Testis (tissue), 3 donors: Measurements from ENCODE around the gene PRRG4. TPM values are rescaled to one million over a fixed set of nuclear protein-coding genes. Genes with fewer than 3 reads are reported as not detected.
A peak's percentile ranks its signal among the peaks of the same experiment; 100 is the strongest.

ENCODE experiments used
- DNase-seq: peaks from one replicate; pipeline ENCODE4 v3.0.0-alpha.2; 2019
- H3K27ac ChIP-seq, 2 donors: fragments of 200-600 bp; sonication (generic); one replicate each; pipeline ENCODE4 v1.5.1; 2019
- H3K27me3 ChIP-seq: fragments of 200-600 bp; sonication (generic); one replicate; pipeline ENCODE4 v1.5.1; 2019
- H3K36me3 ChIP-seq: fragments of 200-600 bp; sonication (generic); one replicate; pipeline ENCODE4 v1.5.1; 2017; ENCODE audit warnings: low read depth; ENCODE audit errors: missing control alignments
- H3K4me1 ChIP-seq: fragments of 200-600 bp; sonication (generic); one replicate; pipeline ENCODE4 v1.5.1; 2019
- H3K4me3 ChIP-seq, 2 donors: fragments of 200-600 bp; sonication (generic); one replicate each; pipeline ENCODE4 v1.5.1; 2017 to 2019
- H3K9me3 ChIP-seq: fragments of 200-600 bp; sonication (generic); one replicate; pipeline ENCODE4 v1.5.1; 2017
- POLR2A ChIP-seq: fragments of 450-650 bp; IDR thresholded peaks from one replicate; pipeline ENCODE4 v1.6.1; 2017; ENCODE audit warnings: antibody characterized with exemption, mild to moderate bottlenecking, moderate library complexity
- WGBS, 2 donors: methylation state at CpG; one replicate each; pipeline ENCODE4 v1.1.5; 2018; 5-methylcytosine and 5-hydroxymethylcytosine counted together
- intact Hi-C: fragments of 100-400 bp; cut with DNase I; formaldehyde crosslinking; loops from one replicate; pipeline ENCODE4 v1.15.1; 2023; ENCODE audit warnings: low total_unique reads
- polyA plus RNA-seq: library from polyadenylated mRNA; stranded (reverse); fragments of 350-450 nt; fragmentation: Illumina TruSeq; extraction: RNeasy Lipid Tissue Mini Kit (QIAGEN cat#74804); gene quantifications from one replicate; pipeline ENCODE4 v1.2.3, GENCODE V29; 2014; ENCODE audit warnings: low read depth, low replicate concordance; ENCODE audit not compliant: insufficient read depth
- total RNA-seq, 2 donors: library from RNA; depleted of rRNA; stranded (reverse); fragments of >200 nt; gene quantifications; one replicate each; pipeline ENCODE4 v1.2.3, GENCODE V29; 2016
- TF ChIP-seq, protein P1 (sequence below), 3 experiments: fragments of 450-650 bp in 2 of 3; fragments of 200-600 bp in 1 of 3; sonication (generic) in 1 of 3; IDR thresholded peaks; one replicate each; pipeline ENCODE4 v1.5.1; 2016 to 2019; ENCODE audit warnings: antibody characterized with exemption in 3 of 3, mild to moderate bottlenecking in 2 of 3, moderate library complexity in 1 of 3

Gene PRRG4
- total and polyA plus RNA-seq, 3 donors from 2014 or later, result 0.93 to 1.1 (median 1.0) TPM

DNA sequence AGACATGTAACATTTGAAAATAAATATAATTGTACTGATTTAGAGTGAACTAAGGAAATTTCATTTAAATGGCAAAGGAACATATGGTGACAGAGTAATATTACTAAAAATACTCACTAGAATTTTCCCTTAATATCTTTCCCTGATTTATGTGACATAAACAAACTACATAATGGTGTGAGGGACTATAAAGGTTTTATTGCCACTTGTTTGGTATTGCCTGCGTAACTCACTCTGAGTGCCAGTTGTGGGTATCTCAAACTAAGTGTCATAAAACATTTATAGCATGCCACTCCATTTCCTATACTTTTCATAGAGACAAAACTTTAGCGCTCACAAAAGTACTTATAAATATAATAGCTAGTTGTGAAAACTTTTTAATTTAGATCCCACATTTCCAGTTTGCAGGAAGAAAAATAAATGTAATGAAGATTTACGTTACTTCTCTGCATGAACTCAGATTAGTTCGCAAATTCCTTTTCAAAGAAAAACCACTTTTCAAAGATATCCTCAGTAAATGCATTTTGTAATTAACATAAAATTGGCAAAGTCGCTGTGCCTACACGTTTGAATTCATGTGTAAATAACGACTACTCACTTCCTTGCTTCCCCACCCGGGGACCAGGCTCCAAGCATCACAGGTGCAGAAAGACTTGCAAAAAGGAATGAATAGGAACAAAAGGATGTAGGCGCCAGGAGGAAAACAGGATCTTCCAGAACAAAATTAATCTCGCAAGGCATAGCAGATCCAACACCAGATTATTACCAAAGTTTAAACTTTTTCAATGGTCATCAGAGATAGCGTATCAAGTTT, 61.3 kb downstream of the PRRG4 start:
- no peak overlapping the region for H3K27ac ChIP-seq
- no peaks in the 10 kb centered on the region for H3K36me3 ChIP-seq
- no peaks in the 10 kb centered on the region for H3K27me3 ChIP-seq
- DNase-seq, result no peak
- TF ChIP-seq POLR2A, result no peak
- TF ChIP-seq, protein P1, sequence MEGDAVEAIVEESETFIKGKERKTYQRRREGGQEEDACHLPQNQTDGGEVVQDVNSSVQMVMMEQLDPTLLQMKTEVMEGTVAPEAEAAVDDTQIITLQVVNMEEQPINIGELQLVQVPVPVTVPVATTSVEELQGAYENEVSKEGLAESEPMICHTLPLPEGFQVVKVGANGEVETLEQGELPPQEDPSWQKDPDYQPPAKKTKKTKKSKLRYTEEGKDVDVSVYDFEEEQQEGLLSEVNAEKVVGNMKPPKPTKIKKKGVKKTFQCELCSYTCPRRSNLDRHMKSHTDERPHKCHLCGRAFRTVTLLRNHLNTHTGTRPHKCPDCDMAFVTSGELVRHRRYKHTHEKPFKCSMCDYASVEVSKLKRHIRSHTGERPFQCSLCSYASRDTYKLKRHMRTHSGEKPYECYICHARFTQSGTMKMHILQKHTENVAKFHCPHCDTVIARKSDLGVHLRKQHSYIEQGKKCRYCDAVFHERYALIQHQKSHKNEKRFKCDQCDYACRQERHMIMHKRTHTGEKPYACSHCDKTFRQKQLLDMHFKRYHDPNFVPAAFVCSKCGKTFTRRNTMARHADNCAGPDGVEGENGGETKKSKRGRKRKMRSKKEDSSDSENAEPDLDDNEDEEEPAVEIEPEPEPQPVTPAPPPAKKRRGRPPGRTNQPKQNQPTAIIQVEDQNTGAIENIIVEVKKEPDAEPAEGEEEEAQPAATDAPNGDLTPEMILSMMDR (IDR thresholded peaks at IDR 0.05), result no peak
- 51 to 67% methylated on average over 11 of the region's 11 CpGs for WGBS, 2 donors
- H3K4me1 ChIP-seq, result no peaks in the 10 kb centered on the region
- H3K9me3 ChIP-seq, result no peaks in the 10 kb centered on the region
- intact Hi-C loops, result no loop called here
- no peak overlapping the region for H3K4me3 ChIP-seq

DNA sequence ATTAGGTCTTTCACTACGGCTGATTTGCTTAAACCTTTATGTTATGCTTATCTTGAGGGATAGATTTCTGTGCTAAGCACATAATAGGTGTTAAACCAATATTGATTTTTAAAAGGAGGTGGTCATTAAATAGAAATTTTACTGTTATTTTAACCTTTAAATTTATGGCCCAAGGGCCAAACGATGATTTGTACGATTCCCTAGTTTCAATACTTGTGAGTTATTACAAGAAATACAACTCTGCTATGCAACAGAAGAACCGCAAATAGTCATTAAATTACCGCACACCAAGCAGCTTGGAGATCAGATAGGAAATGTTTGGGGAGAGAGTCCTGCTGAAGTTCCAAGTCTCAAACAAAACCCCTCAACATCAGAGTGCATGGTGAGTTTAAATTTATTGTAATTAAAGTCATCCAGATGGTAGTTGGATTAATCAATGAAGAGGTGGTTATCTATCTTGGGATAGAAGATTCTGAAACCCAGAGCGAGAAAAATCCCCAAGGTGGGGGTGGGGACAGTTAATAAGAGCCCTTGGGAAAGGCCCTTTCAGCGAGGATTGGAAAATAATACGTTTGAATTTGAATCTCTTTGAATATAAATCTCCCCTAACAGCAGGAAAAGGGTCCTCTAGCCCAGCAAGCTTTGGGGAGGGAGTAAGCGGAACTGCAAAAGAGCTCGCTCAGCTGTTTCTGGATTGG, 62.1 kb downstream of the PRRG4 start:
- DNase-seq, result peak; percentile 46
- no peaks in the 10 kb centered on the region for H3K36me3 ChIP-seq
- H3K4me3 ChIP-seq, result peak overlapping the region; percentile 84 to 86
- H3K9me3 ChIP-seq, result no peaks in the 10 kb centered on the region
- TF ChIP-seq, protein P1 (IDR thresholded peaks at IDR 0.05), result no peak
- no peak for TF ChIP-seq POLR2A
- H3K27ac ChIP-seq, result peak overlapping the region; percentile 63 to 96
- 9 to 10% methylated on average over 10 of the region's 10 CpGs for WGBS, 2 donors
- H3K4me1 ChIP-seq, result no peaks in the 10 kb centered on the region
- H3K27me3 ChIP-seq, result no peaks in the 10 kb centered on the region
- intact Hi-C loops, result no loop called here

DNA sequence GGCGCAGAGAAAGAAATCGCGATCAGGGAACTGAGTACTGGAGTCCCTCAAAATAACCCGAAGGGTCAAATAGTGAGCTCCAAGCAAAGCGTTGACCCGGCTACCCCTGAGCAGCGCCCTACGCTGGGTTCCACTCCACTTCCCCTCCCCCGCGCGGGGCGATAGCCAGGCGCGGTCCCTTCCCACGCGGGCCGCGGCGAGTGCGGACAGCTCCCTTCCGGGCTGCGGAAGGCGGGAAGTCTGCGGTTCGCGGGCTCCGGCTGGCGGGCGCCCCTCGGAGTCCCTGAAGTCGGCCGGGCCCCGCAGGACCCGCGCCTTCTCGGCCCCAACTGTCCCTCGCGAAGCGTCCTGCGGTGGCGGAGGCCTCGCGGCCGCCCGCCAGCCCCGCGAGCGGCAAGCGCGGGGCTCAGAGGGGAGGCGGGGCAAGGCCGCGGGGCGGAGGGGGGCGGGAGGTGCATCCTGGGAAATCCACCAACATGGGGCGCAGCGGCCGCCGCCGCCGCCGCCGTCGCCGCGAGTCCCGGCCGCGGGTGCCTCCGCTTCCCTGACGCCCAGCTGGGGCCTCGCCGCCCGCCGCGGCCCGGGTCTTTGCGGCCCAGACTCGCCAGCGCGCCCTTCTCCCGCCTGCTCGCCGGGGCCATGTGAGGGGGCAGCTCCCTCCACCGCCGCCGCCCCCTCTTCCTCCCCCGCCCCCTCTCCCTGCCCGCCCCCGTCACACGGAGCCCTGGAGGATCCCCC, 62.8 kb downstream of the PRRG4 start, which contains the start of gene QSER1:
Gene QSER1 (plus strand): TSS at position 457 of the 738 bp plus-strand sequence. CDS start 315 bp downstream, outside the sequence.
- no peaks in the 10 kb centered on the region for H3K4me1 ChIP-seq
- peak within 1 kb of the TSS; percentile 91 to 96 for H3K27ac ChIP-seq
- TF ChIP-seq, protein P1 (IDR thresholded peaks at IDR 0.05), result no peak
- no peak for TF ChIP-seq POLR2A
- 0 to 1% methylated on average over 6 to 62 of the region's 91 CpGs for WGBS, 2 donors
- no peaks in the 10 kb centered on the region for H3K36me3 ChIP-seq
- H3K4me3 ChIP-seq, result peak within 1 kb of the TSS; percentile 84 to 86
- H3K27me3 ChIP-seq, result no peaks in the 10 kb centered on the region
- intact Hi-C loops, result no loop called here
- no peaks in the 10 kb centered on the region for H3K9me3 ChIP-seq
- peak; percentile 75 for DNase-seq

DNA sequence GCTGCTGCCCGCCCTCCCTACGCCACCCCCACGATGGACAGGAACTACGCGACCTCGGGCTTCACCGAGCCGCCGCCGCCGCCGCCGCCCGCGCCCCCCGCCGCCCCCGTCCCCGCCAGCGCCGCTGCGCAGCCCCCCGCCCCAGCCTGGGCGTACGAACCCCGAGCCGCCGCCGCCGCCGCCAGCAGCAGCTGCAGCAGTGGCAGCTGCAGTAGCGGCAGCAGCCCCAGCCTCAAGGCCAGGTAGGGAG, 63.3 kb downstream of the PRRG4 start:
- Histone ChIP-seq H3K36me3 (no peaks in the 10 kb centered on the region), H3K27me3 (no peaks in the 10 kb centered on the region), H3K9me3 (no peaks in the 10 kb centered on the region), H3K27ac (peak overlapping the region; percentile 91 to 96), H3K4me3 (peak overlapping the region; percentile 84 to 86), H3K4me1 (no peaks in the 10 kb centered on the region)
- DNase-seq, result no peak
- intact Hi-C loops, result no loop called here
- 0% methylated on average over 25 of the region's 32 CpGs; no CpG with 5 or more reads in 1 of the 2 donors for WGBS, 2 donors
- no peak for TF ChIP-seq POLR2A
- TF ChIP-seq, protein P1 (IDR thresholded peaks at IDR 0.05), result no peak
